K562 (cell line): ENCODE data around the gene CREB3L4. TPM values are rescaled to one million over a fixed set of nuclear protein-coding genes. Genes with fewer than 3 reads are reported as not detected.

Experiments used
- AFF1 ChIP-seq, 2 experiments: fragments of 450-650 bp; IDR thresholded peaks; 2 replicates each; pipeline ENCODE4 v1.6.1; 2018; ENCODE audit warnings: mild to moderate bottlenecking in 2 of 2, low read depth in 1 of 2; ENCODE audit not compliant: partially characterized antibody in 2 of 2
- ATF4 ChIP-seq: fragments of 450-650 bp; formaldehyde crosslinking; IDR thresholded peaks from 2 replicates; pipeline ENCODE4 v1.4.0; 2022; ENCODE audit warnings: mild to moderate bottlenecking, moderate library complexity
- CREBBP ChIP-seq: IDR thresholded peaks from one replicate; pipeline ENCODE4 v1.6.1; 2012; ENCODE audit warnings: low read depth, mild to moderate bottlenecking, control low read depth, inconsistent platforms, low read length
- HNRNPL ChIP-seq: fragments of 200-400 bp; formaldehyde crosslinking; IDR thresholded peaks from 2 replicates; pipeline ENCODE4 v1.6.1; 2017; ENCODE audit warnings: low read depth, mild to moderate bottlenecking, low read length
- KDM1A ChIP-seq, 2 experiments: fragments of 450-650 bp; IDR thresholded peaks; 2 replicates each; pipeline ENCODE4 v1.6.1; 2016; ENCODE audit warnings: mild to moderate bottlenecking in 2 of 2
- MLX ChIP-seq, 2 experiments: fragments of 450-650 bp in 1 of 2; sonication (generic) in 1 of 2; formaldehyde crosslinking; conservative IDR thresholded peaks; 2 replicates each; pipeline versions ENCODE4 v1.4.0 to v1.8.1; 2020 to 2022; ENCODE audit warnings: mild to moderate bottlenecking in 1 of 2, missing genetic modification reagents in 1 of 2
- NR2C1 ChIP-seq, 2 experiments: fragments of 450-650 bp; IDR thresholded peaks; 2 replicates each; pipeline ENCODE4 v1.6.1; 2017; ENCODE audit warnings: mild to moderate bottlenecking in 2 of 2, antibody characterized with exemption in 1 of 2, inconsistent platforms in 1 of 2, missing compliant biosample characterization in 1 of 2, missing genetic modification characterization in 1 of 2
- NR2F6 ChIP-seq: fragments of 450-650 bp; formaldehyde crosslinking; IDR thresholded peaks from 2 replicates; pipeline ENCODE4 v1.4.0; 2020; ENCODE audit warnings: mild to moderate bottlenecking
- OTX1 ChIP-seq: fragments of 450-650 bp; formaldehyde crosslinking; IDR thresholded peaks from 2 replicates; pipeline ENCODE4 v1.4.0; 2022; ENCODE audit warnings: mild to moderate bottlenecking
- RB1 ChIP-seq: fragments of 450-650 bp; IDR thresholded peaks from 2 replicates; pipeline ENCODE4 v1.6.1; 2017; ENCODE audit warnings: low read depth, mild to moderate bottlenecking
- RBM14 ChIP-seq: fragments of 200-400 bp; formaldehyde crosslinking; IDR thresholded peaks from 2 replicates; pipeline ENCODE4 v1.6.1; 2018; ENCODE audit warnings: low read depth, mild to moderate bottlenecking, low read length, moderate library complexity, borderline replicate concordance; ENCODE audit not compliant: insufficient read depth
- TAF7 ChIP-seq: fragments of 450-650 bp; IDR thresholded peaks from 2 replicates; pipeline ENCODE4 v1.6.1; 2016; ENCODE audit warnings: missing genetic modification characterization, missing compliant biosample characterization
- TGIF2 ChIP-seq: sonication (generic); formaldehyde crosslinking; IDR thresholded peaks from 2 replicates; pipeline ENCODE4 v1.8.1; 2022; ENCODE audit warnings: mild to moderate bottlenecking, missing genetic modification reagents, moderate library complexity
- TRIM28 ChIP-seq: fragments of 450-650 bp; IDR thresholded peaks from 2 replicates; pipeline ENCODE4 v1.6.1; 2017
- VEZF1 ChIP-seq: fragments of 200-800 bp; sonication (Bioruptor generic); IDR thresholded peaks from 2 replicates; pipeline ENCODE4 v1.6.1; 2017; ENCODE audit warnings: missing genetic modification characterization, missing compliant biosample characterization
- ZBTB17 ChIP-seq: fragments of 450-650 bp; formaldehyde crosslinking; IDR thresholded peaks from 2 replicates; pipeline ENCODE4 v1.4.0; 2020; ENCODE audit warnings: mild to moderate bottlenecking
- ZKSCAN1 ChIP-seq: fragments of 150-350 bp; IDR thresholded peaks from 2 replicates; pipeline ENCODE4 v1.6.1; 2016; ENCODE audit warnings: low read depth, low read length
- polyA plus RNA-seq, 8 experiments: library from polyadenylated mRNA; depleted of rRNA in 4 of 8; stranded (reverse) in 5 of 8; unstranded in 3 of 8; fragments of >200 nt; fragmentation: Nextera tagmentation in 2 of 8; fragmentation: Illumina TruSeq in 1 of 8; extraction: Ambion mirVana in 2 of 8; extraction: Trizol in 1 of 8; gene quantifications; 2 replicates each; pipeline versions ENCODE4 v1.2.1 to v1.2.3, GENCODE V29; 2011 to 2014; ENCODE audit warnings: inconsistent platforms in 1 of 8, missing spikeins in 1 of 8
- total RNA-seq, 7 experiments: library from RNA; depleted of rRNA in 6 of 7; stranded (reverse); fragments of >200 nt in 6 of 7; fragmentation: Illumina TruSeq in 2 of 7; extraction: Trizol in 2 of 7; gene quantifications; 2 replicates each; pipeline versions ENCODE4 v1.2.1 to v1.2.3, GENCODE V29; 2011 to 2021; ENCODE audit warnings: low replicate concordance in 1 of 7

Gene CREB3L4
- total and polyA plus RNA-seq, 9 of the 15 experiments (the other 6 are each of a cell fraction or from before 2014, with no cell fraction given), result 9.9 to 18.6 (median 13.9) TPM

- TF ChIP-seq ZBTB17 (CRISPR knock-in tag) (0 out of 2 replicates have a peak, but pooled peaks have one; percentile 41), KDM1A (IDR thresholded peaks at IDR 0.05) (no peak), ATF4 (CRISPR knock-in tag) (peak; percentile 24; the same call in 1 of the 2 replicates), RBM14 (no peak), TAF7 (peak; percentile 47; the same call in 1 of the 2 replicates), HNRNPL (no peak), OTX1 (no peak; the same call in 1 of the 2 replicates), AFF1 (IDR thresholded peaks at IDR 0.05; ENCODE audit: low read depth in 1 of 2, partially characterized antibody in 2 of 2) (peak in 1 of 2 experiments; percentile 94), TRIM28 (no peak), RB1 (peak; percentile 64; the same call in 1 of the 2 replicates), MLX (CRISPR knock-in tag; conservative IDR thresholded peaks at IDR 0.05) (no peak), NR2C1 (IDR thresholded peaks at IDR 0.05) (peak; percentile 31; the same call in 1 of the 2 replicates), NR2C1 (tag; IDR thresholded peaks at IDR 0.05) (peak; percentile 61; the same call in 1 of the 2 replicates), ZKSCAN1 (no peak), CREBBP (no peak), TGIF2 (CRISPR knock-in tag) (0 out of 2 replicates have a peak, but pooled peaks have one; percentile 50), NR2F6 (CRISPR knock-in tag) (0 out of 2 replicates have a peak, but pooled peaks have one; percentile 4), VEZF1 (CRISPR knock-in tag) (peak; percentile 35; the same call in 1 of the 2 replicates)
These were observed 9.8 kb downstream of the CREB3L4 start, which contains the start of gene JTB (continued) for GRCh38 chr1:153977250-153978240.
